D721Med (cell line): ENCODE data around the gene SLC43A2.

Experiments
- DNase-seq: peaks from one replicate; pipeline ENCODE4 v3.0.0; 2011; ENCODE audit warnings: low spot score; ENCODE audit not compliant: insufficient read length
- FAIRE-seq: peaks from 2 replicates; lab custom pipeline; 2011; peaks lifted over from hg19 to GRCh38; lab: Jason Lieb, UNC
- TF ChIP-seq, protein P1 (sequence below): IDR thresholded peaks from 2 replicates; pipeline ENCODE4 v1.5.1; 2012; ENCODE audit warnings: mild to moderate bottlenecking, control low read depth; ENCODE audit not compliant: insufficient read depth; ENCODE audit errors: missing control alignments

Gene SLC43A2

DNA sequence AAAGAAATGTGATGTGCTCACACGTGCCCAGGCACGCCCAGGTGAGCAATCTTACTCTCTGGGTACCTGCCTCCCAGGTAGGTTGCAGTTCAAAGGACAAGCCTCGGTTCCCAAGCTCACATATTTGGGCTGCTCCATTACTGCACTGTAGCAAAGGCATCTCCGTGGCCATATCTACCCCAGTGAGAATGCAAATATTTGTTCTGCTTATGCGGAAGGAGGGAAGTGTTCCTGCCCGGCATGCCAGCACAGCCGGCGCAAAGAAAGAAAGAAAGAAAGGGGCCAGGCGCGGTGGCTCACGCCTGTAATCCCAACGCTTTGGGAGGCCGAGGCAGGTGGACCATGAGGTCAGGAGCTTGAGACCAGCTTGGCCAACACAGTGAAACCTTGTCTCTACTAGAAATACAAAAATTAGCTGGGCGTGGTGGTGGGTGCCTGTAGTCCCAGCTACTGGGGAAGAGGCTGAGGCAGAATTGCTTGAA is 30.7 kb downstream of the SLC43A2 start:
- no peak for FAIRE-seq
- TF ChIP-seq, protein P1, sequence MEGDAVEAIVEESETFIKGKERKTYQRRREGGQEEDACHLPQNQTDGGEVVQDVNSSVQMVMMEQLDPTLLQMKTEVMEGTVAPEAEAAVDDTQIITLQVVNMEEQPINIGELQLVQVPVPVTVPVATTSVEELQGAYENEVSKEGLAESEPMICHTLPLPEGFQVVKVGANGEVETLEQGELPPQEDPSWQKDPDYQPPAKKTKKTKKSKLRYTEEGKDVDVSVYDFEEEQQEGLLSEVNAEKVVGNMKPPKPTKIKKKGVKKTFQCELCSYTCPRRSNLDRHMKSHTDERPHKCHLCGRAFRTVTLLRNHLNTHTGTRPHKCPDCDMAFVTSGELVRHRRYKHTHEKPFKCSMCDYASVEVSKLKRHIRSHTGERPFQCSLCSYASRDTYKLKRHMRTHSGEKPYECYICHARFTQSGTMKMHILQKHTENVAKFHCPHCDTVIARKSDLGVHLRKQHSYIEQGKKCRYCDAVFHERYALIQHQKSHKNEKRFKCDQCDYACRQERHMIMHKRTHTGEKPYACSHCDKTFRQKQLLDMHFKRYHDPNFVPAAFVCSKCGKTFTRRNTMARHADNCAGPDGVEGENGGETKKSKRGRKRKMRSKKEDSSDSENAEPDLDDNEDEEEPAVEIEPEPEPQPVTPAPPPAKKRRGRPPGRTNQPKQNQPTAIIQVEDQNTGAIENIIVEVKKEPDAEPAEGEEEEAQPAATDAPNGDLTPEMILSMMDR = no peak
- no peak for DNase-seq

DNA sequence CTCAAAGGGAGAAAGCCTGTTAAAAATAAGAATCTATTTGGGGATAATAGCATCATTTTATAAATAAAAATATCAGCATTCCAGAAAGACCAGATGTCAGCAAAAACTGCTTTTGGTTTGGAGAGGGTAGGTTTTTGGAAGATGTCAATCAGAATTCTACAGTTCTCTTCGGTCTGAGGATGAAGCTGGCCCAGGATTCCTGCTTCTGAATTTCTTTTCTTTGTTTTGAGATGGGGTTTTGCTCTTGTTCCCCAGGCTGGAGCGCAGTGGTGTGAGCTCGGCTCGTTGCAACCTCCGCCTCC is 35.1 kb downstream of the SLC43A2 start:
- TF ChIP-seq, protein P1 = no peak
- DNase-seq = no peak
- no peak for FAIRE-seq

DNA sequence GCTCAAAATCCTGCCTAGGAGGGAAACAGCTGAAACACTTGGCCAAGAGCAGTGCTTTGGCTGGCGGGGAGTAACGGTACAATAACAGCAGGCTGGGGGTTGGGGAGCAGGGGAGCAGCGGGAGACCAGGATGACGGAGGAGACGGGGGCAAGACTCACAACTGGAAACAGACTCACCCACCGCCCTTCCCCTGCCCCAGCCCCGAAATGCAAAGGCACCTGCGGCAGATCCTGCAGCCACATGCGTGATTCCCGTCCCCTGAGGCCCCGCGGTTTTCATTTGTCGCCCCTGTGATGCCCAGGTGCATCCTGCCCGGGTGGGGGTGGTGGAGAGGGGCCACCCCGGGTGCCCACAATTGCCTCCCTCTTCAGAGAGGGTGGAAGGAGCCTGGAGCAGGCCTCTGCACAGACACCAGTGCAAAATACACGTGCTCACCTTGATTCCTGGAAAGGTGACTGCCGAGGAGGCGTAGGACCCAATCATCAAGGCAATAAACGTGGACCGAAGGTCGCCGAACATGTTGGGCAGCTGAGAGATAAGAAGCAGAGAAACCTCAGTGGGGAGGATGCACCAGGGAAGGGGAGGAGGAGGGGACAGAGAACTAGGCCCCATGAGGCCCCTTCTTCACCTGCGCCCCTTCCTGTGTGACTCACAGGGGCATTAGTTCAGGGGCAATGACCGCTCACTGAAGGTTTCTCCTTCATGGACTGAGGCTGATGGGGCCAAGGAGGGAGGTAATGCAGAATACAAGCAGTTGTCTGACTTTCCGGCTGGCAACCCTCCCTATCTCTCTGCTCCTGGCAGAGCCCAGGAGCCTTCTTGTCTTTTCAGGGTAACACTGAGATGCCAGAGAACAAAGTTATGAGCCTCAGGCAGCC is 35.6 kb downstream of the SLC43A2 start:
- no peak for FAIRE-seq
- DNase-seq = no peak
- TF ChIP-seq, protein P1 = no peak

DNA sequence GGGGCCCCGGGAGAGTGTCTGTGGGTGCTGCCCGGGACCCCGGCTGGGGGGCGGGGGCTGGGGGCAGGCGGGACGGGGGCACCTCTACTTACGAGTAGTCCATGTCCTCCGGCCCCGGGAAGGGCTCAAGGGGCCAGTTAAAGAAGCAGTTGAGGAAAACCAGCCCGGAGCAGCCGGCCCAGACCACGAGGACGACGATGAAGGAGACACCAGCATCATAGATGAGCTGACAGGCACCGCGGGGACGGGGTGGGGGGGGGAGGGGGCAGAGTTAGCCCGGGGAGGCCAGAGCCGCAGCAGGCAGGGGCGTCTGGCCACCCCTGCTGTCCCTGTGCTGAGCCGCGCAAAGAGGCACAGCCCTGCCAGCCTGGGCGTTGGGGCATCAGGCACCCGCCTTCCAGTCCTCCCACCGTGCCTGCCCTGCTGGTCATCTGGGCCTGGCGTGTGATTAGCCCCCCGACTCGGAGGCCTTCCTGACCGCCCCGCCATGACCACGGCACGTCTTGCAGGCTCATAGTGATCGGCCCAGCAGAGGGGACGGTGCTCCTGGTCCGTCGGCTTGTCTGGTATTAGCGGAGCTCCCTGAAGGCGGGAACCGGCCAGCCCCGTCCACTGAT is 37.1 kb downstream of the SLC43A2 start:
- DNase-seq (no peak), FAIRE-seq (no peak)
- TF ChIP-seq, protein P1 = no peak

DNA sequence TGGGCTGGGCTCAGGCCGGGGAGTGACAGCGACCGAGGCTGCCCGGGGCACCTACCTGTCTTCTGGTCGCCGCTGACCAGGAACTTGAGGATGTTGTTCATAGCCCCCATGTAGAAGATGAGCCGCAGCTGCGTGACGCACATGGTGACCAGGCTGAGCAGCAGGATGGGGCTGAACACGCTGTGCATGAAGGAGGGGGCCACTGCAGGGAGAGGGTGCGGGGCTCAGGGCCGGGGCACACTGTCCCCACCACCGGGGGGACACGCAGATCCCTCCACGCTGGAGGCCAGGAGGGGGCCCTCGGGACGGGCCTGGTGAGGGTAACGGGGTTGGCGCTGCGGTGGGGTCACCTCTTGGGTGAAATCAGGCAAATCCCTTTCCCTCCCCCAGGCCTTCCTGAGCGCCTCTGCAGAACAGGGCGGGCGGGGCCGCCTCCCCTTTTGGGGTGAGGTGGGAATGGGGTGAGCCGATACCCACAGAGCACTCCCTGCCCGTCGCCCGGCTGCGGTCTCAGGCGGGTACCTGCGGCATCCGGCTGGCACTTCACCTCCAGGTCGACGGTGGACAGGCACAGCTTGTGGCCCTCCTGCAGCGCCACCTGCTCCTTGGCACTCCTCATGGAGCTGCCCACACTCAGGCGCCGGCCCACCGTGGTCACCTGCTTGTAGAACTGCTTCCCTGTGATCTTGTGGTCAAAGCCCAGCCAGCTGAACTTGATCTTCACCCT is 37.7 kb downstream of the SLC43A2 start:
- TF ChIP-seq, protein P1 = no peak
- FAIRE-seq (no peak), DNase-seq (no peak)

DNA sequence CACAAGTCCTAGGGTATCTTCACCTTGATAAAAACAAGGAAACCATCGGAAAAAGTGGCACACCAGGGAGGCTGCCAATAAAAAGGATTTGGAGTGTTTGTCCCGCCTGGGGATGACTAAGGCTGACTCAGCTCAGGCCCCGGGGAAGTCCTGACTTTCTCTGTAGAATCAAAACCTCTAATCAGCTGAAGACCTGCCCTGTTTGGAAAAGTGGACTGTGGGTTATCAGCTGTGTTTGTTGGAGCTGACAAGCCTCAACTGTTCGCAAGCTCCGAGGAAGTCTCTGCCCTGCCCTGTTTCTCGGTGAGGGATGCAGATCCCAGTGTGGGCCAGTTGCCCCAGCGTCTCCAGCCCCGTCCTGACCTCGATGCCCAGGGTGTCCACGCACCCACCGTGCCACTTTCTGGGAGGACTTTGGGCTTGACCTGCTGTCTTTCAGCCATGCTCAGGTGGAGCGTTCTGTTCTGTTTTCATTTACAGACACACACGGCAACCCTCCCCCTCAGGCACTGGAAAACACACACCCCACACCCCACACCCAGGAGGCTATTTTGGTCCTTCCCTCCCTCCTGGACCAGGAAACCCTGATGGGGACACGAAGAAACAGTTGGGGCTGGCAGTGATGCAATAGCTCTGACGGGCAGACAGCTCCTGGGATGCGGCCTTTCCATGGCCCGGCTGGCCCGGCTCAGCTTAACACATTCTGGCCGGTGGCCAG is 38.4 kb downstream of the SLC43A2 start:
- TF ChIP-seq, protein P1 = no peak
- FAIRE-seq (no peak), DNase-seq (no peak)
